ENCODE data around the gene RFX8. TPM values are rescaled to one million over a fixed set of nuclear protein-coding genes. Genes with fewer than 3 reads are reported as not detected.

The RFX8 gene
- total and polyA plus RNA-seq, 2 of the 13 experiments (the other 11 are each of a cell fraction or from before 2014, with no cell fraction given), result not detected

DNA sequence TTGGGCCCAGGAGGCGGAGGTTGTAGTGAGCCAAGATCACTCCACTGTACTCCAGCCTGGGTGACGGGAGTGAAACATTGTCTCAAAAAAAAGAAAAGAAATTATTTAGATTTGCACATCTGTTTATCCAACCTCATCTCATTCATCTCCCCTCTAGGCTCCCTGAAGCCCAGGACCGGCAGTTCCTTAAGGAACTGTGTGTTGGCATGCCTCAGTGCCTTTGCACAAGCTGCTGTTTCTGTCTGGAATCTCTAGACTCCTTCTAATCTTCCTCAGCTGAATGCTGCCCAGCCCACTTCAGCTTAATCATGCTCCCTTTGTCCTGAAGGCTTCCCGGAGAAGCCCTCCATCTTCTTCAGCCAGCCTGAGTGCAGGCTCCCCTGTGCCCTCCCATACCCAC, 10.9 kb upstream of the RFX8 start (continued):
- TF ChIP-seq ZBTB8A (CRISPR knock-in tag; IDR thresholded peaks at IDR 0.05; ENCODE audit: borderline replicate concordance, low read depth), result no peak
- no peak for TF ChIP-seq TAF15 (IDR thresholded peaks at IDR 0.05; ENCODE audit: low read depth, low read length, poor library complexity, severe bottlenecking)
- TF ChIP-seq, protein P1, sequence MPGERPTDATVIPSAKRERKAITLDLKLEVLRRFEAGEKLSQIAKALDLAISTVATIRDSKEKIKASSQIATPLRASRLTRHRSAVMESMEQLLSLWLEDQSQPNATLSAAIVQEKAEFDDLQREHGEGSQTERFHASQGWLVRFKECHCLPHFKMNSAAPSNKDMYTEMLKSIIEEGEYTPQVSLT (CRISPR knock-in tag; IDR thresholded peaks at IDR 0.05; ENCODE audit: borderline replicate concordance, low read depth), result no peak
- no peak for TF ChIP-seq ZNF598 (CRISPR knock-in tag; IDR thresholded peaks at IDR 0.05; ENCODE audit: borderline replicate concordance)
- TF ChIP-seq, protein P2, sequence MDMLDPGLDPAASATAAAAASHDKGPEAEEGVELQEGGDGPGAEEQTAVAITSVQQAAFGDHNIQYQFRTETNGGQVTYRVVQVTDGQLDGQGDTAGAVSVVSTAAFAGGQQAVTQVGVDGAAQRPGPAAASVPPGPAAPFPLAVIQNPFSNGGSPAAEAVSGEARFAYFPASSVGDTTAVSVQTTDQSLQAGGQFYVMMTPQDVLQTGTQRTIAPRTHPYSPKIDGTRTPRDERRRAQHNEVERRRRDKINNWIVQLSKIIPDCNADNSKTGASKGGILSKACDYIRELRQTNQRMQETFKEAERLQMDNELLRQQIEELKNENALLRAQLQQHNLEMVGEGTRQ (IDR thresholded peaks at IDR 0.05; ENCODE audit: low read depth, low read length), result no peak
- TF ChIP-seq, protein P2 (CRISPR knock-in tag; IDR thresholded peaks at IDR 0.05; ENCODE audit: borderline replicate concordance), result no peak
- no peak for TF ChIP-seq ELF1 (CRISPR knock-in tag; IDR thresholded peaks at IDR 0.05)
- no peak for TF ChIP-seq ZNF574 (CRISPR knock-in tag; IDR thresholded peaks at IDR 0.05)
- no peak for TF ChIP-seq ZNF224 (CRISPR knock-in tag; IDR thresholded peaks at IDR 0.05)
- no peak for TF ChIP-seq ZNF777 (CRISPR knock-in tag; IDR thresholded peaks at IDR 0.05)
- no peak for TF ChIP-seq ZNF770 (CRISPR knock-in tag; IDR thresholded peaks at IDR 0.05)
- no peak for TF ChIP-seq ZBTB21 (CRISPR knock-in tag; IDR thresholded peaks at IDR 0.05)
- no peak for TF ChIP-seq HOXA3 (CRISPR knock-in tag; IDR thresholded peaks at IDR 0.05)
- TF ChIP-seq NFYB (CRISPR knock-in tag; IDR thresholded peaks at IDR 0.05), result no peak
- no peak for TF ChIP-seq LCORL (IDR thresholded peaks at IDR 0.05)
- TF ChIP-seq LCORL (CRISPR knock-in tag; IDR thresholded peaks at IDR 0.05), result no peak
- no peak for TF ChIP-seq ZBTB37 (CRISPR knock-in tag; IDR thresholded peaks at IDR 0.05)
- no peak for TF ChIP-seq IKZF5 (CRISPR knock-in tag; IDR thresholded peaks at IDR 0.05)
